ENCODE measurements around the gene FGR.

DNA sequence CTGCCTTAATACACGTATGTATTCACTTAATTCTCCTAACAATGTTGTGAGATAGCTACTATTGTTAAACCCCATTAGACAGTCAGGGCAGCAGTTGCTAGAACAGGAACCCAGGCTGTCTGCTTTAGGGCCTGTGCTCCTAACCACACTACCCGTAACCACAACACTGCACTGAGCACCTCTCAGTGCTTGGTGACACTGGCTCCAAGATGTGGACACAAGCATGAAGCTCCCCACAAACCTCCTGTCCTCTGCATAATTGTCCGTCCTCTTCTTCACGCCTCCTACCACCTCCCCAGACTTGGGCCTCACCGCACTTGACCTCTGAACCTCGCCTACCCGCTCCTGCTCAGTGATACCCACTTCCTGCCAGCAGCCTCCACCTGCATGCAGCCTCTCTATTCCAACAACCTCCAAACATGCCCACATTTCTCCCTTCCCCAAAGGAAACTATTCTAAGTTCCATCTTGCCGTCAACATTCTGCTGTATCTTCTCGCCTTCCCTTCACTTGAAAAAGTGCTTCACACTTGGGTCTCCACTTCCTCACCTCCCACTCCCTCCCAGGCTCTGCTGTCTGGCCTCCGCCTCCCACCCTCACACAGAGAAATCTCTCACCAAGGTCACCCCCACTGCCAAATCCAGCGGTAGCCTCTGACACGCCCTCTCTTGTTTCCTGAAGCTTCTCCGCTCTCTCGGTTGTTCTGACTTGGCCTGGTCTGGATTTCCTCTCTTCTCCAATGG, 16.5 kb downstream of the FGR start:
- no peak for TF ChIP-seq CTCF (IDR thresholded peaks at IDR 0.05; ENCODE audit: insufficient read depth, low read depth, low read length)
- no peak for TF ChIP-seq EZH2 (IDR thresholded peaks at IDR 0.05; ENCODE audit: insufficient read depth, low read length)

All from astrocyte (in vitro differentiated cells and primary cell).